HL-60/S4 treated with retinoic acid at 250 ng/mL for 4 days and 3 days (cell line): ENCODE measurements around the gene ALKBH5.

Experiments
- in situ Hi-C: fragments of 300-500 bp; cut with MboI; formaldehyde crosslinking; loops from 2 replicates; pipeline ENCODE4 v1.7.0; 2022; ENCODE audit warnings: low sequenced_read_pairs

Gene ALKBH5

GRCh38 chr17:18183334-18184142 lies at the start of gene ALKBH5:
ALKBH5 (plus strand) TSS chr17:18183828; CDS start chr17:18184244, 416 bp downstream.
- in situ Hi-C loops: no loop called here

DNA sequence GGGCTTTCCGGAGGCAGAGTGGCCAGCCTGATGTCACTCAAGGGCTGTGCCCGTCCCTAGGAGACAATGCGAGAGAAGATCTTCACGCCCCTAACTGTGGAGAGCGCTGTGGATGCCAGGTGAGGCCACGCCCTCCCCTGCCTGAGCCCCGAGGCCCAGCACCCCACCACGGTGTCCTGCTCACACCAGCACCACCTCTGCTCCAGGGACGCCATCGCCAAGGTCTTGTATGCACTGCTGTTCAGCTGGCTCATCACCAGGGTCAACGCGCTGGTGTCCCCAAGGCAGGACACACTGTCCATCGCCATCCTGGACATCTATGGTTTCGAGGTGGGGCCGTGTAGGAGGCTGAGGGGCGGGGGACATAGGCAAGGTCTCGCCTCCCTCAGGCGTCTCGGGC lies 47.3 kb upstream of the ALKBH5 start:
- in situ Hi-C loops: no loop called here

DNA sequence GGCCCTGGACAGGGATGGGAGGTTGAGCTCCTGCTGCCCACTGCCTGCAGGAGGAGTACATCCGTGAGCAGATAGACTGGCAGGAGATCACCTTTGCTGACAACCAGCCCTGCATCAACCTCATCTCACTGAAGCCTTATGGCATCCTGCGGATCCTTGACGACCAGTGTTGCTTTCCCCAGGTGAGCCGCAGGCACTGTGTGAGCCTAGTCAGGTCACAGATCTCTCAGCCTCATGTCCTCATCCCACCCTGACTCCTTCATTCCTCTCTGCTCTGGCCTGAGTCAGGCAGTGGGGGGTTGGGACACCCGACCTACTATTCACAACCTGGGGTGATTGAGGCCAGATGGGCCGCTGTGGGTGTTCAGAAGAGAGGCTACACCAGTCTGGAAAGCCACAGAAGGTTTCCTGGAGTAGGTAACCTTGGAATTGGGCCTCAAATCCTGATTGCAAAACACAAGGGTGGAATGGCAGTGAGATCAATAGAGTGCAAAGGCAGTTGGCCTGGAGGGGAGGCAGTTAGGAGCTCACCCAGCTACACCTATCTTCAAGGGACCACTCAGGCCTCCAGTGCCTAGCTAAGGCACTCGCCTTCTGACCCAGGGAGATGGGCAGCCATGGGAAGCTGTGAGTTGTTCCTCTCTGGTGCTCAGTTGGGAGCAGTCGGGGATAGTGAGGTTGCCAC lies 45.4 kb upstream of the ALKBH5 start:
- in situ Hi-C loops: no loop called here

- in situ Hi-C loops: no loop called here
Observed at GRCh38 chr17:18139092-18139491, 44.5 kb upstream of the ALKBH5 start.

GRCh38 chr17:18139498-18139897 lies 44.1 kb upstream of the ALKBH5 start:
- in situ Hi-C loops: no loop called here

DNA sequence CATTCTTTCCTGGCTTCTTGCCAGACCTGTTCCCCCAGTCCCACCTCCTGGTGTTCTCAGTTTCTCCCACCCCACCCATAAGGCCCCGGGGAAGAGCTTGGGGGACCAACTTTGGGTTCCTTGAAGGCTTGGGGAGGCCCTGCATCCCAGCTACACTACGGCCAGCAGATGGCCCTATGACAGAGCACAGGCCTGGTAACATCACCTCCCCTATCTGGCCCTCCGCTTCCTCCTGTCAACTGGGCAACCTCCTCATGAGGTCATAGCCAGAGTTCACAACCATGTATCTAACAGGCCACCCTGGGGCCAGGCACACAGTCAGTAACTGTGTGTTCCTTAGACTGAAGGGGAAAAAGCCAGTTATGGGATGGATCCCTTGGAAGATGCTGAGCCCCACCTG lies 43.7 kb upstream of the ALKBH5 start:
- in situ Hi-C loops: no loop called here

DNA sequence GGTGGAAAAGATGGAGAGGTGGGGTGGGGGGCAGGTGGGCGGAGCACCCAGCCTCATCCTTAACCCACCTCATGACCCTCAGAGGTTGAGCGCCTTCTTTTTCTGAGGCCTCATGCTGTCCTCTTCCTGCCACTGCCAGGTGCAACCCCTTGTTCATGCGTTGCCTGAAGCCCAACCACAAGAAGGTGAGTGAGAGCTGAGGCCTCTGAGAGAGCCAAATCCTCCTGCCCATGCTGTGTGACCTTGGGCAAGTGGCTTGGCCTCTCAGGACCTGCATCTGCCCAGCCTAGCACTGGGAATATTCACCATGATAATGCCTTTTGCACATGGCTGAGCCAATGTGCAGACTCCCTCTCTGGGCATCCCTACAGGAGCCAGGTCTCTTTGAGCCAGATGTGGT lies 43.0 kb upstream of the ALKBH5 start:
- in situ Hi-C loops: no loop called here

DNA sequence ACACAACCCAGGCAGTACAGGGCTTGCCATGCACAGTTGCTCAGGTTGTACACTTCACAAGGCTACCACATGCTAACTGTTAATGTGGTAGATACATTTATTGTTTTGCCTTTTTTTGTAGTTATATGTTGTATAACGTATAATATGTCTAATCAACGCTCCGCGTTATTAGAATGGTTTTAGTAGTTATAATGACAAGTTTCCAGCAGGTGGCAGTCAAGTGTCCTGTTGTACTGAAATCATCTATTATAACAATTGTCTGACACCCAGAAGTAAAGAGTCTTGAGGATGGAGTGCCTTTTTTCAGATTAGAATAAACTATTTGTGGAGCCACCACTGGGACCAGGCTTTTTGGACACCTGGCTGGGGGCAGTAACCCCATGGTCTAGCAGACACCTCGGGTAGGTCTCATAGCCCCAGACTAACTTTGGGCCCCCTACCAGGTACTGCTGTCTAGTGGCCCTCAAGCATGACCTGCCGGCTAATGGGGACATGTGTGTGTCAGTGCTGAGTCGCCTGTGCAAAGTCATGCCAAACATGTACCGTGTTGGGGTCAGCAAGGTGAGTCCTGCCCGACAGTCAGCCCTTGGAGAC lies 42.3 kb upstream of the ALKBH5 start:
- in situ Hi-C loops: no loop called here

DNA sequence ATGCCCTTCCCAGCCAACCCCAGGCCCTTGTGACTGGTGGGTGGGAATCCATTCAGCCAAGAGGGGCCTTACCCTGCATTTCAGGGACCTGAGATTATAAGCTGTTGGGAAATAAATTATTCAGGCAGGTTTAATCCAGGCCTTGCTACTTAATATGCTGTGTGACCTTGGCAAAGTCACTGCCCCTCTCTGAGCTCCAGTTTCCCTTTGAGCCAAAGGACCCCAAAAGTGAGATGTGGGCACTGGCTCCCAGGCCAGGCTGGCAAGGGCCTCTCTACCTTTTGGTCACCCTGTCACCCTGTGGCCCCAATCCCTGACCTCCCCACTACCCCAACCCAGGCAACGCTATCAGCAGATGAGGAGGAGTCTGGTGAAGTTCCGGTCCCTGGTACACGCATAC lies 41.2 kb upstream of the ALKBH5 start:
- in situ Hi-C loops: no loop called here

GRCh38 chr17:18143044-18143936 lies 40.3 kb upstream of the ALKBH5 start:
- in situ Hi-C loops: no loop called here

DNA sequence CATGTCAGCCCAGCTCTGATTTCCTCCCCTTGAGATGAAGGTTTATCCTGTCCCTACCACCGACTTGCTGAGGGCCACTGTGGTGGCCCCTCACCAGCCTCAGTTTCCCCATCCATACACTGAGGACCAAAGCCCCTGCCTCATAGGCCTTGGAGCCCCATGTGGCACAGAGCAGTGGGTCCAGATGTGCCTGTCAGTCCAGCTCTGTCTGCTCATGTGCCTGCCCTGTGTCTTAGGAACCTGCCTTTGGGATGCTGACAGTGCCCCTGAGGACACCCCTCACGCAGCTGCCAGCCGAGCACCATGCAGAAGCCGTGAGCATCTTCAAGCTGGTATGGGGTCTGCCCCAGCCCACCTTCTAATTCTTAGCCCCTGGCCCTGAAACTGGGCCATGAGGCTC lies 39.4 kb upstream of the ALKBH5 start:
- in situ Hi-C loops: no loop called here

- in situ Hi-C loops: no loop called here
Observed at GRCh38 chr17:18144855-18145254, 38.8 kb upstream of the ALKBH5 start.

DNA sequence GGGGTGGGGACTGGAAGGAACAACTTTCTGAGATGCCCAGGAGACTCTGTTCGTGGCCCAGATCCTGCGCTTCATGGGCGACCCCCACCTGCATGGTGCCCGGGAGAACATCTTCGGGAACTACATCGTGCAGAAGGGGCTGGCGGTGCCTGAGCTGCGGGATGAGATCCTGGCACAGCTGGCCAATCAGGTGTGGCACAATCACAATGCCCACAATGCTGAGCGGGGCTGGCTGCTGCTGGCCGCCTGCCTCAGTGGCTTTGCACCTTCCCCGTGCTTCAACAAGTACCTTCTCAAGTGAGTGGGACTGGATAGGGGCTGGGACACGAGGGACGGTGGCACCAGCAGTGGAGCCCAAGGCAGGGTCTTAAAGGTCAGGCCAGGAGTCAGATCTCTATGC lies 37.8 kb upstream of the ALKBH5 start:
- in situ Hi-C loops: no loop called here

- in situ Hi-C loops: no loop called here
Observed at GRCh38 chr17:18146259-18146658, 37.4 kb upstream of the ALKBH5 start.

GRCh38 chr17:18146980-18147379 lies 36.6 kb upstream of the ALKBH5 start:
- in situ Hi-C loops: no loop called here

GRCh38 chr17:18148586-18148985 lies 35.0 kb upstream of the ALKBH5 start:
- in situ Hi-C loops: no loop called here

DNA sequence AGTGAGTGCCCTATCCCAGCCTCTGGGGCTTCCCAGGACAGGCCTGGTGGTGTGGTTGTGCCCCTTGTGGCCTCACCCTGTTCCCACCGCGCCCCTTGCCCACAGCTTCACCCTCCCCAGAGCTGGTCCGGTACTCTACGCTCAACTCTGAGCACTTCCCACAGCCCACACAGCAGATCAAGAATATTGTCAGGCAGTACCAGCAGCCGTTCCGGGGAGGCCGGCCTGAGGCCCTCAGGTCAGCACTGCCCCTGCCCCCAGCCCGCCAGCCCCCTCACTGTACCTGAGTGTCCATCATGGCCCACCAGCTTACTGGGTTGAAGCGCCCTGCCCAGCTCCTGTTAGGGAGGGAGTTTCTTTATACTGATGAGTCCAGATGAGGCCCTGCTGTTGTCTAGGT lies 32.3 kb upstream of the ALKBH5 start:
- in situ Hi-C loops: no loop called here

- in situ Hi-C loops: no loop called here
Observed at GRCh38 chr17:18155179-18155578, 28.4 kb upstream of the ALKBH5 start.

DNA sequence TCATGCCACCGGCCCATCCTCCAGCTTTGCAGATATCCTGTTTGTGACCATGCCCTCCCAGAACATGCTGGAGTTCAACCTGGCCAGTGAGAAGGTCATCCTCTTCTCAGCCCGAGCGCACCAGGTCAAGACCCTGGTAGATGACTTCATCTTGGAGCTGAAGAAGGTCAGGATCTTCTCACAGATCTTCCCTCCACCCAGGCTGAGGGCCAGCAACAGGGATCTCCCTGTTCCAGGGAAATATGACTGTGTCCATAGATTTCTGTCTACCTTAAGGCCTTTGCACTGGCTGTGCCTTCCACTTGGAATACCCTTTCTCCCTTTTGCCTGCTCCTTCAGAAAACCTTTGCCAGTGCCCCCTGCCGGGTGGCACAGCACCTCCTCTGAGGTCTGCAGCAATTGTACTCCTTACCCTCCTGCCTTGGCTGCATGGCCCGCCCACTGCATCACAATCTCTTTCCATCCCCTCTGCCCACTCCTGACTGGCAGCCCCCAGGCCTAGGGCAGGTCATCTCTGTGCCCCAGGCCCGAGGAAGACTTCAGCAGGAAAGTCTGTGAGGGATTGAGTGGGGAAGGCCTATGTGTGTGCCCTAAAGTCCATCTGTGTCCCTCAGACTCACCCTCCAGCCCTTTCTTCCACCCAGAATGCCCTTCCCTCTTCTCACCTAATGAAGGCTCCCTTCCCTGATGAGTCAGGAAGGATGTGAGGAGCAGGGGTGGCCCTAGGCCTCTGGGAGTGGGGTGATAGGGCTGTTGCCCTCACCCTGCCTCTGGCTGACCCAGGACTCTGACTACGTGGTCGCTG lies 27.3 kb upstream of the ALKBH5 start:
- in situ Hi-C loops: no loop called here

- in situ Hi-C loops: no loop called here
Observed at GRCh38 chr17:18156976-18157280, 26.7 kb upstream of the ALKBH5 start.
